ENCODE data around the gene ALDH7A1. TPM values are rescaled to one million over a fixed set of nuclear protein-coding genes. Genes with fewer than 3 reads are reported as not detected.
A peak's percentile ranks its signal among the peaks of the same experiment; 100 is the strongest.

ALDH7A1 gene
- total RNA-seq, 5 donors from 2014 or later (not counting 1 experiment from before 2014, with no cell fraction given) = 1.2 to 3.3 (median 2.1) TPM

- H3K27ac Mint-ChIP-seq = no peak overlapping the region
- H3K27me3 ChIP-seq (replicated peaks in 1 of 2; ENCODE audit: control insufficient read depth in 2 of 2, extremely low read depth in 1 of 2, insufficient read depth in 2 of 2, low read length in 1 of 2) = no peaks in the 10 kb centered on the region
- 86% methylated on average over 1 of the region's 4 CpGs for WGBS (ENCODE audit: insufficient coverage)
Observed at GRCh38 chr5:126513703-126514102, 81.3 kb downstream of the ALDH7A1 start.

GRCh38 chr5:126513302-126513701 is 81.7 kb downstream of the ALDH7A1 start:
- DNase-seq (no peak), ATAC-seq (replicated peaks in 1 of 4) (no peak)
- WGBS (ENCODE audit: insufficient coverage) = 100% methylated on average over 1 of the region's 2 CpGs
- Mint-ChIP-seq H3K9me3 (no peaks in the 10 kb centered on the region), H3K4me3 (no peak overlapping the region), H3K4me1 (peaks cover 32 to 34% (median 33%) of the 10 kb centered on the region in 3 donors), H3K27ac (no peak overlapping the region), H3K36me3 (no peaks in the 10 kb centered on the region), H3K27me3 (no peaks in the 10 kb centered on the region)
- Histone ChIP-seq H3K4me3 (ENCODE audit: control insufficient read depth in 1 of 2, extremely low read depth in 1 of 2, low read length in 1 of 2) (no peak overlapping the region), H3K27ac (ENCODE audit: low read length) (no peak overlapping the region), H3K36me3 (ENCODE audit: control insufficient read depth in 2 of 2, extremely low read depth in 1 of 2, insufficient read depth in 1 of 2, low read length in 1 of 2) (no peaks in the 10 kb centered on the region), H3K27me3 (replicated peaks in 1 of 2; ENCODE audit: control insufficient read depth in 2 of 2, extremely low read depth in 1 of 2, insufficient read depth in 2 of 2, low read length in 1 of 2) (no peaks in the 10 kb centered on the region), H3K9me3 (no peaks in the 10 kb centered on the region), H3K4me1 (ENCODE audit: control insufficient read depth in 1 of 2, extremely low read depth in 1 of 2, insufficient read depth in 2 of 2, low read length in 2 of 2) (peaks cover 14 to 16% of the 10 kb centered on the region in 2 experiments)
- ChIA-PET CTCF (interaction anchor here in 1 of 2 donors (1.2 kb wide), 1 partner anchor 16 kb away, joined by 3 read pairs; no protein-coding TSS in a partner anchor), POLR2A (no interaction called here)

More at GRCh38 chr5:126513703-126514102, 81.3 kb downstream of the ALDH7A1 start:
- Mint-ChIP-seq H3K36me3 (no peaks in the 10 kb centered on the region), H3K4me1 (peaks cover 28 to 29% (median 29%) of the 10 kb centered on the region in 3 donors), H3K4me3 (no peak overlapping the region), H3K27me3 (no peaks in the 10 kb centered on the region), H3K9me3 (no peaks in the 10 kb centered on the region)
- ChIA-PET CTCF (no interaction called here), POLR2A (no interaction called here)
- DNase-seq (no peak), ATAC-seq (replicated peaks in 1 of 4) (no peak)
- Histone ChIP-seq H3K27ac (ENCODE audit: low read length) (no peak overlapping the region), H3K4me1 (ENCODE audit: control insufficient read depth in 1 of 2, extremely low read depth in 1 of 2, insufficient read depth in 2 of 2, low read length in 2 of 2) (peaks cover 11 to 12% of the 10 kb centered on the region in 2 experiments), H3K9me3 (no peaks in the 10 kb centered on the region), H3K4me3 (ENCODE audit: control insufficient read depth in 1 of 2, extremely low read depth in 1 of 2, low read length in 1 of 2) (no peak overlapping the region), H3K36me3 (ENCODE audit: control insufficient read depth in 2 of 2, extremely low read depth in 1 of 2, insufficient read depth in 1 of 2, low read length in 1 of 2) (no peaks in the 10 kb centered on the region)

GRCh38 chr5:126512451-126512850 is 82.6 kb downstream of the ALDH7A1 start:
- Histone ChIP-seq H3K4me3 (ENCODE audit: control insufficient read depth in 1 of 2, extremely low read depth in 1 of 2, low read length in 1 of 2) (no peak overlapping the region), H3K9me3 (no peaks in the 10 kb centered on the region), H3K27ac (ENCODE audit: low read length) (no peak overlapping the region), H3K36me3 (ENCODE audit: control insufficient read depth in 2 of 2, extremely low read depth in 1 of 2, insufficient read depth in 1 of 2, low read length in 1 of 2) (no peaks in the 10 kb centered on the region), H3K27me3 (replicated peaks in 1 of 2; ENCODE audit: control insufficient read depth in 2 of 2, extremely low read depth in 1 of 2, insufficient read depth in 2 of 2, low read length in 1 of 2) (no peaks in the 10 kb centered on the region), H3K4me1 (ENCODE audit: control insufficient read depth in 1 of 2, extremely low read depth in 1 of 2, insufficient read depth in 2 of 2, low read length in 2 of 2) (peaks cover 14 to 24% of the 10 kb centered on the region in 2 experiments)
- no peak overlapping the region for H3K4me3 Mint-ChIP-seq
- ATAC-seq (replicated peaks in 1 of 4) (no peak), DNase-seq (no peak)
- no peaks in the 10 kb centered on the region for H3K27me3 Mint-ChIP-seq
- H3K36me3 Mint-ChIP-seq = no peaks in the 10 kb centered on the region
- H3K4me1 Mint-ChIP-seq = peaks cover 40 to 42% (median 42%) of the 10 kb centered on the region in 3 donors
- no peaks in the 10 kb centered on the region for H3K9me3 Mint-ChIP-seq
- POLR2A ChIA-PET = interaction anchor here in 1 of 2 donors (0.6 kb wide), 1 partner anchor 140 kb away, joined by 3 read pairs; no protein-coding TSS in a partner anchor
- H3K27ac Mint-ChIP-seq = no peak overlapping the region
- CTCF ChIA-PET = interaction anchor here (0.7 to 1.7 kb wide), 4 partner anchors 12 to 158 kb away, joined by 3 to 5 read pairs (median 4); no protein-coding TSS in a partner anchor
- 82% methylated on average over 3 of the region's 3 CpGs for WGBS (ENCODE audit: insufficient coverage)

- H3K36me3 ChIP-seq (ENCODE audit: control insufficient read depth in 2 of 2, extremely low read depth in 1 of 2, insufficient read depth in 1 of 2, low read length in 1 of 2) = no peaks in the 10 kb centered on the region
- no peaks in the 10 kb centered on the region for H3K9me3 Mint-ChIP-seq
- peaks cover 14 to 24% of the 10 kb centered on the region in 2 experiments for H3K4me1 ChIP-seq (ENCODE audit: control insufficient read depth in 1 of 2, extremely low read depth in 1 of 2, insufficient read depth in 2 of 2, low read length in 2 of 2)
- no peak overlapping the region for H3K27ac ChIP-seq (ENCODE audit: low read length)
- CTCF ChIA-PET = interaction anchor here (0.6 to 1.7 kb wide), 4 partner anchors 11 to 158 kb away, joined by 3 to 5 read pairs (median 5); no protein-coding TSS in a partner anchor
- ATAC-seq (replicated peaks in 1 of 4) (no peak), DNase-seq (no peak)
- H3K27me3 ChIP-seq (replicated peaks in 1 of 2; ENCODE audit: control insufficient read depth in 2 of 2, extremely low read depth in 1 of 2, insufficient read depth in 2 of 2, low read length in 1 of 2) = no peaks in the 10 kb centered on the region
- H3K4me3 ChIP-seq (ENCODE audit: control insufficient read depth in 1 of 2, extremely low read depth in 1 of 2, low read length in 1 of 2) = no peak overlapping the region
- H3K27ac Mint-ChIP-seq = peak overlapping the region in 1 of 2 donors; percentile 48
- no peaks in the 10 kb centered on the region for H3K36me3 Mint-ChIP-seq
- no peak overlapping the region for H3K4me3 Mint-ChIP-seq
- peaks cover 44 to 47% (median 46%) of the 10 kb centered on the region in 3 donors for H3K4me1 Mint-ChIP-seq
- POLR2A ChIA-PET = interaction anchor here in 1 of 2 donors (0.6 kb wide), 1 partner anchor 140 kb away, joined by 3 read pairs; no protein-coding TSS in a partner anchor
- WGBS (ENCODE audit: insufficient coverage) = no CpG with 5 or more reads among the region's 1 CpG
- no peaks in the 10 kb centered on the region for H3K9me3 ChIP-seq
- no peaks in the 10 kb centered on the region for H3K27me3 Mint-ChIP-seq
Observed at GRCh38 chr5:126511961-126512360, 83.1 kb downstream of the ALDH7A1 start.

GRCh38 chr5:126509339-126509738 is 85.7 kb downstream of the ALDH7A1 start:
- ChIA-PET CTCF (interaction anchor here in 1 of 2 donors (1.0 kb wide), 2 partner anchors 9 to 10 kb away, joined by 3 to 6 read pairs; no protein-coding TSS in a partner anchor), POLR2A (no interaction called here)
- Mint-ChIP-seq H3K4me3 (peak overlapping the region in 2 of 3 donors; percentile 76 to 80), H3K9me3 (no peaks in the 10 kb centered on the region), H3K36me3 (no peaks in the 10 kb centered on the region), H3K4me1 (peaks cover 48 to 51% (median 51%) of the 10 kb centered on the region in 3 donors), H3K27me3 (no peaks in the 10 kb centered on the region), H3K27ac (peak overlapping the region; percentile 96 to 98)
- H3K27me3 ChIP-seq (replicated peaks in 1 of 2; ENCODE audit: control insufficient read depth in 2 of 2, extremely low read depth in 1 of 2, insufficient read depth in 2 of 2, low read length in 1 of 2) = no peaks in the 10 kb centered on the region
- ATAC-seq (replicated peaks in 1 of 4) = no peak
- no peaks in the 10 kb centered on the region for H3K9me3 ChIP-seq
- H3K4me3 ChIP-seq (ENCODE audit: control insufficient read depth in 1 of 2, extremely low read depth in 1 of 2, low read length in 1 of 2) = no peak overlapping the region
- H3K36me3 ChIP-seq (ENCODE audit: control insufficient read depth in 2 of 2, extremely low read depth in 1 of 2, insufficient read depth in 1 of 2, low read length in 1 of 2) = no peaks in the 10 kb centered on the region
- no peak for DNase-seq
- peak overlapping the region; percentile 59 for H3K27ac ChIP-seq (ENCODE audit: low read length)
- 90% methylated on average over 2 of the region's 5 CpGs for WGBS (ENCODE audit: insufficient coverage)
- peaks cover 14 to 24% of the 10 kb centered on the region in 2 experiments for H3K4me1 ChIP-seq (ENCODE audit: control insufficient read depth in 1 of 2, extremely low read depth in 1 of 2, insufficient read depth in 2 of 2, low read length in 2 of 2)

- Histone ChIP-seq H3K4me3 (ENCODE audit: control insufficient read depth in 1 of 2, extremely low read depth in 1 of 2, low read length in 1 of 2) (peak overlapping the region; percentile 1 to 32), H3K27me3 (replicated peaks in 1 of 2; ENCODE audit: control insufficient read depth in 2 of 2, extremely low read depth in 1 of 2, insufficient read depth in 2 of 2, low read length in 1 of 2) (no peaks in the 10 kb centered on the region), H3K4me1 (ENCODE audit: control insufficient read depth in 1 of 2, extremely low read depth in 1 of 2, insufficient read depth in 2 of 2, low read length in 2 of 2) (peaks cover 14 to 24% of the 10 kb centered on the region in 2 experiments), H3K36me3 (ENCODE audit: control insufficient read depth in 2 of 2, extremely low read depth in 1 of 2, insufficient read depth in 1 of 2, low read length in 1 of 2) (no peaks in the 10 kb centered on the region), H3K9me3 (no peaks in the 10 kb centered on the region), H3K27ac (ENCODE audit: low read length) (peak overlapping the region; percentile 59)
- H3K4me1 Mint-ChIP-seq = peaks cover 51 to 55% (median 52%) of the 10 kb centered on the region in 3 donors
- H3K36me3 Mint-ChIP-seq = no peaks in the 10 kb centered on the region
- ATAC-seq (replicated peaks in 1 of 4) (peak; percentile 84 to 94 (median 93)), DNase-seq (peak in 9 of 35 experiments; percentile 7 to 66 (median 10))
- ChIA-PET POLR2A (interaction anchor here in 1 of 2 donors (0.6 kb wide), 1 partner anchor 269 kb away, joined by 4 read pairs; no protein-coding TSS in a partner anchor), CTCF (interaction anchor here in 1 of 2 donors (1.0 kb wide), 1 partner anchor 9 kb away, joined by 3 read pairs; no protein-coding TSS in a partner anchor)
- peak overlapping the region; percentile 96 to 98 for H3K27ac Mint-ChIP-seq
- no peaks in the 10 kb centered on the region for H3K27me3 Mint-ChIP-seq
- no peaks in the 10 kb centered on the region for H3K9me3 Mint-ChIP-seq
- peak overlapping the region; percentile 74 to 80 (median 76) for H3K4me3 Mint-ChIP-seq
Observed at GRCh38 chr5:126508962-126509279, 86.1 kb downstream of the ALDH7A1 start.

Measured in T-cell (primary cell).